OCI-LY7 (cell line): ENCODE data around the gene SIK3. TPM values are rescaled to one million over a fixed set of nuclear protein-coding genes. Genes with fewer than 3 reads are reported as not detected.

ENCODE experiments used
- BruUV-seq: library from RNA; stranded (reverse); fragments of 400-500 nt; replicated peaks from 2 replicates; lab custom pipeline; 2021; lab: Mats Ljungman, UMichigan
- CTCF ChIA-PET: fragments of 300-600 bp; sonication (Branson Sonifier 250); formaldehyde crosslinking; loops from one replicate; lab custom pipeline; 2022; ENCODE audit warnings: antibody characterized with exemption; ENCODE audit not compliant: unreplicated experiment; lab: Charles Lee
- POLR2A ChIA-PET: fragments of 300-600 bp; sonication (Branson Sonifier 250); formaldehyde crosslinking; loops from one replicate; lab custom pipeline; 2022; ENCODE audit warnings: antibody characterized with exemption; lab: Charles Lee
- DNase-seq: peaks from one replicate; pipeline ENCODE4 v3.0.0-alpha.2; 2015; ENCODE audit warnings: low spot score
- H2AFZ ChIP-seq: fragments of 200-600 bp; sonication (generic), shearing (Covaris generic); 2 replicates; pipeline ENCODE4 v1.6.1; 2014; ENCODE audit warnings: mild to moderate bottlenecking, antibody characterized with exemption, low read length, moderate library complexity
- H3K27ac ChIP-seq: fragments of 200-600 bp; sonication (generic); 2 replicates; pipeline ENCODE4 v1.5.1; 2014; ENCODE audit warnings: mixed run types, low read depth, mild to moderate bottlenecking, moderate library complexity, low read length, inconsistent platforms; ENCODE audit not compliant: poor library complexity, severe bottlenecking
- H3K36me3 ChIP-seq: fragments of 200-600 bp; sonication (generic); 2 replicates; pipeline ENCODE4 v1.6.1; 2014; ENCODE audit warnings: mild to moderate bottlenecking, antibody characterized with exemption, low read length, moderate library complexity, mixed read lengths; ENCODE audit not compliant: insufficient read depth
- H3K4me1 ChIP-seq: fragments of 200-600 bp; sonication (generic); 2 replicates; pipeline ENCODE4 v1.5.1; 2014; ENCODE audit warnings: mild to moderate bottlenecking, low read length; ENCODE audit not compliant: insufficient read depth, poor library complexity, severe bottlenecking
- H3K4me2 ChIP-seq: fragments of 200-600 bp; sonication (generic); 2 replicates; pipeline ENCODE4 v1.6.1; 2014; ENCODE audit warnings: mild to moderate bottlenecking, low read length
- H3K4me3 ChIP-seq: fragments of 200-600 bp; sonication (generic); 2 replicates; pipeline ENCODE4 v1.5.1; 2014; ENCODE audit warnings: mild to moderate bottlenecking, low read depth, low read length; ENCODE audit not compliant: poor library complexity, severe bottlenecking
- H3K79me2 ChIP-seq: fragments of 200-600 bp; sonication (generic); 2 replicates; pipeline ENCODE4 v1.6.1; 2016; ENCODE audit warnings: low read depth, mild to moderate bottlenecking, low read length, moderate library complexity, mixed read lengths; ENCODE audit not compliant: insufficient read depth
- H3K9me2 ChIP-seq: fragments of 200-600 bp; sonication (generic); 2 replicates; pipeline ENCODE4 v1.6.1; 2016; ENCODE audit warnings: mild to moderate bottlenecking, low read length, mixed read lengths; ENCODE audit not compliant: insufficient read depth
- H3K9me3 ChIP-seq: fragments of 200-600 bp; sonication (generic); 2 replicates; pipeline ENCODE4 v1.6.1; 2014; ENCODE audit warnings: mild to moderate bottlenecking, mixed run types, low read length, mixed read lengths
- H4K20me1 ChIP-seq: fragments of 200-600 bp; sonication (generic); 2 replicates; pipeline ENCODE4 v1.6.1; 2014; ENCODE audit warnings: mild to moderate bottlenecking, antibody characterized with exemption, low read length, moderate library complexity, mixed read lengths; ENCODE audit not compliant: insufficient read depth
- EZH2phosphoT487 ChIP-seq: fragments of 200-600 bp; sonication (generic); IDR thresholded peaks from 2 replicates; pipeline ENCODE4 v1.6.1; 2018; ENCODE audit warnings: low read depth, borderline replicate concordance, mild to moderate bottlenecking, mixed run types, antibody characterized with exemption, low read length, moderate library complexity, mixed read lengths
- intact Hi-C: fragments of 100-400 bp; cut with micrococcal nuclease; formaldehyde crosslinking; loops from one replicate; pipeline ENCODE4 v1.10.0; 2022; ENCODE audit not compliant: unreplicated experiment
- total RNA-seq, 2 experiments: library from RNA; depleted of rRNA in 1 of 2; stranded (reverse); fragments of >200 nt in 1 of 2; shearing (Covaris generic) in 1 of 2; gene quantifications; 2 replicates each; pipeline ENCODE4 v1.2.3, GENCODE V29; 2014 to 2022
- TF ChIP-seq, protein P1 (sequence below): fragments of 200-600 bp; sonication (generic); conservative IDR thresholded peaks from 2 replicates; pipeline ENCODE4 v1.5.1; 2014; ENCODE audit warnings: mild to moderate bottlenecking, antibody characterized with exemption, low read length, moderate library complexity, mixed read lengths

The SIK3 gene
- total RNA-seq, 2 experiments from 2014 or later, result 29.3 to 72.9 TPM

DNA sequence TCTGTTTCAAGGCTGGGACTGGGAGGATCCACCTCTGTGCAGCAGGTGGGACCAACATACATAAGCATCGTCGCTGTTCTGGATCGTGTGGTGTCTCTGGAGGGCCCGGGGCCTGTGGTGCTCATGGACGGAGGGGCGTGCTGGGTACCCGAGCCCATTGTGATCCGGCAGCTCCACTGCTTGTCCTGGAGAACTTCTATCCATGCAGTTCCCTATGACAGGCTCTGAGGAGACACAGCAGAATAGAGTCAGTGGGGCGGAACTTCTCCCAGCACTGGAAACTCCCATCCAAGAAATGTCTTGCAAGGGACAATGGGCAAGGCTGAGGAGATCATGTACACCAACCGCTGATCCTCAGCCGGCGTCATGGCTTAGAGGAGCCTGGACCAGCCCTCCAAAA is 249.2 kb downstream of the SIK3 start:
- Histone ChIP-seq H3K36me3 (peaks cover 77% of the 10 kb centered on the region), H3K79me2 (no peaks in the 10 kb centered on the region), H2AFZ (no peak overlapping the region), H3K4me2 (no peak overlapping the region), H3K27ac (no peak overlapping the region), H3K9me2 (no peaks in the 10 kb centered on the region), H4K20me1 (no peaks in the 10 kb centered on the region), H3K9me3 (no peaks in the 10 kb centered on the region), H3K4me3 (no peak overlapping the region), H3K4me1 (peaks cover 23% of the 10 kb centered on the region)
- ChIA-PET POLR2A (no interaction called here), CTCF (no interaction called here)
- no TSS peak for BruUV-seq
- intact Hi-C loops, result no loop called here
- no peak for DNase-seq
- TF ChIP-seq, protein P1, sequence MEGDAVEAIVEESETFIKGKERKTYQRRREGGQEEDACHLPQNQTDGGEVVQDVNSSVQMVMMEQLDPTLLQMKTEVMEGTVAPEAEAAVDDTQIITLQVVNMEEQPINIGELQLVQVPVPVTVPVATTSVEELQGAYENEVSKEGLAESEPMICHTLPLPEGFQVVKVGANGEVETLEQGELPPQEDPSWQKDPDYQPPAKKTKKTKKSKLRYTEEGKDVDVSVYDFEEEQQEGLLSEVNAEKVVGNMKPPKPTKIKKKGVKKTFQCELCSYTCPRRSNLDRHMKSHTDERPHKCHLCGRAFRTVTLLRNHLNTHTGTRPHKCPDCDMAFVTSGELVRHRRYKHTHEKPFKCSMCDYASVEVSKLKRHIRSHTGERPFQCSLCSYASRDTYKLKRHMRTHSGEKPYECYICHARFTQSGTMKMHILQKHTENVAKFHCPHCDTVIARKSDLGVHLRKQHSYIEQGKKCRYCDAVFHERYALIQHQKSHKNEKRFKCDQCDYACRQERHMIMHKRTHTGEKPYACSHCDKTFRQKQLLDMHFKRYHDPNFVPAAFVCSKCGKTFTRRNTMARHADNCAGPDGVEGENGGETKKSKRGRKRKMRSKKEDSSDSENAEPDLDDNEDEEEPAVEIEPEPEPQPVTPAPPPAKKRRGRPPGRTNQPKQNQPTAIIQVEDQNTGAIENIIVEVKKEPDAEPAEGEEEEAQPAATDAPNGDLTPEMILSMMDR, result no peak
- no peak for TF ChIP-seq EZH2phosphoT487

- no peaks in the 10 kb centered on the region for H3K79me2 ChIP-seq
- H3K4me3 ChIP-seq, result no peak overlapping the region
- no peak overlapping the region for H2AFZ ChIP-seq
- H3K27ac ChIP-seq, result no peak overlapping the region
- no peaks in the 10 kb centered on the region for H3K9me3 ChIP-seq
- no peak overlapping the region for H3K4me2 ChIP-seq
- CTCF ChIA-PET, result no interaction called here
- POLR2A ChIA-PET, result no interaction called here
- DNase-seq, result no peak
- H4K20me1 ChIP-seq, result no peaks in the 10 kb centered on the region
- intact Hi-C loops, result no loop called here
- no peaks in the 10 kb centered on the region for H3K9me2 ChIP-seq
- peaks cover 77% of the 10 kb centered on the region for H3K36me3 ChIP-seq
- peaks cover 9% of the 10 kb centered on the region for H3K4me1 ChIP-seq
- TF ChIP-seq, protein P1, result no peak
- no peak for TF ChIP-seq EZH2phosphoT487
- no TSS peak for BruUV-seq
Measured at GRCh38 chr11:116847612-116848011, 250.6 kb downstream of the SIK3 start.

DNA sequence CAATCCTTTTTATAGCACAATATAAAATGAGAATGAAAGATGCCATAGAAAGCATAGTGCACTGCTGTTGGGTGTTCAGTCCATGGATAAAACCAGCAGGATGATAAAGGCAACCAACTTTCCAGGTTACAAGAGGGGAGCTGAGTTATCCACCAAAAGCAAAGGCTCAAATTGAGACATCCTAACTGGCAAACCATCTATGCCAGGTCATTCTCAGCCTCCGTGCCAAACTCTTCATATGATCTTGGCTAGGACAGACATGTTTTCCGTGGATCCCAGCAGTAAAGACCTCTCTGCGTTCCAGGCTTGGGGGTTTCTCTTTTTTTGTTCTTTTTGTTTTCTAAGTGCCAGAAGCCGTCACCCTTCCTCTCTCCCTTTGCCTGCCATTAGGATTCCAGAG is 253.5 kb downstream of the SIK3 start:
- H2AFZ ChIP-seq, result no peak overlapping the region
- H3K36me3 ChIP-seq, result peaks cover 62% of the 10 kb centered on the region
- no peaks in the 10 kb centered on the region for H3K9me3 ChIP-seq
- H3K9me2 ChIP-seq, result no peaks in the 10 kb centered on the region
- BruUV-seq, result no TSS peak
- H3K4me1 ChIP-seq, result no peaks in the 10 kb centered on the region
- H3K4me3 ChIP-seq, result no peak overlapping the region
- H3K4me2 ChIP-seq, result no peak overlapping the region
- ChIA-PET CTCF (no interaction called here), POLR2A (no interaction called here)
- DNase-seq, result no peak
- H4K20me1 ChIP-seq, result no peaks in the 10 kb centered on the region
- no peak overlapping the region for H3K27ac ChIP-seq
- no peaks in the 10 kb centered on the region for H3K79me2 ChIP-seq
- intact Hi-C loops, result no loop called here
- TF ChIP-seq, protein P1, result no peak
- no peak for TF ChIP-seq EZH2phosphoT487
